Panc1 (cell line): ENCODE data around the gene MED16. TPM values are rescaled to one million over a fixed set of nuclear protein-coding genes. Genes with fewer than 3 reads are reported as not detected.

Experiments
- ATAC-seq: fragments of 200-7000 bp; cut with Tn5 transposase; 2 replicates; pipeline ENCODE4 v1.9.1; 2020; ENCODE audit warnings: mild to moderate bottlenecking, moderate library complexity
- BruUV-seq: library from RNA; stranded (reverse); fragments of 400-500 nt; replicated peaks from 2 replicates; lab custom pipeline; 2021; lab: Mats Ljungman, UMichigan
- CTCF ChIA-PET: fragments of 300-600 bp; sonication (Branson Sonifier 250); formaldehyde crosslinking; loops from one replicate; lab custom pipeline; 2022; ENCODE audit warnings: antibody characterized with exemption; lab: Charles Lee
- POLR2A ChIA-PET: fragments of 300-600 bp; sonication (Branson Sonifier 250); formaldehyde crosslinking; loops from one replicate; lab custom pipeline; 2022; ENCODE audit warnings: antibody characterized with exemption; lab: Charles Lee
- DNase-seq: peaks from one replicate; pipeline ENCODE4 v3.0.0-alpha.2; 2010; ENCODE audit warnings: low read depth, low spot score
- H3K27ac ChIP-seq: 2 replicates; pipeline ENCODE4 v1.5.1; 2011; ENCODE audit warnings: mild to moderate bottlenecking, low read length, inconsistent platforms
- H3K27me3 ChIP-seq: fragments of 200-500 bp; sonication (Bioruptor generic); 2 replicates; pipeline ENCODE4 v1.6.0; 2014; ENCODE audit warnings: low read length, inconsistent platforms; ENCODE audit not compliant: control insufficient read depth, insufficient read depth
- H3K36me3 ChIP-seq: fragments of 200-500 bp; sonication (Bioruptor generic); 2 replicates; pipeline ENCODE4 v1.5.1; 2014; ENCODE audit warnings: inconsistent platforms, mild to moderate bottlenecking, low read length, moderate library complexity; ENCODE audit not compliant: control insufficient read depth, insufficient read depth
- H3K4me1 ChIP-seq: 2 replicates; pipeline ENCODE4 v1.5.1; 2011; ENCODE audit warnings: inconsistent platforms, mild to moderate bottlenecking, low read length, moderate library complexity; ENCODE audit not compliant: control insufficient read depth, insufficient read depth
- H3K4me3 ChIP-seq, 2 experiments: 2 replicates each; pipeline ENCODE4 v1.5.1; 2011 to 2012; ENCODE audit warnings: low read depth in 2 of 2, low read length in 2 of 2, mild to moderate bottlenecking in 2 of 2, inconsistent platforms in 1 of 2, moderate library complexity in 1 of 2
- H3K9me3 ChIP-seq: fragments of 200-500 bp; sonication (Bioruptor generic); 2 replicates; pipeline ENCODE4 v1.5.1; 2014; ENCODE audit warnings: low read depth, mild to moderate bottlenecking, inconsistent platforms, low read length, moderate library complexity; ENCODE audit not compliant: control insufficient read depth, insufficient read depth
- CTCF ChIP-seq: fragments of 450-650 bp; IDR thresholded peaks from 2 replicates; pipeline ENCODE4 v1.5.1; 2017; ENCODE audit warnings: mild to moderate bottlenecking
- POLR2AphosphoS5 ChIP-seq: IDR thresholded peaks from 2 replicates; pipeline ENCODE4 v1.6.1; 2012; ENCODE audit warnings: mild to moderate bottlenecking, low read depth, low read length, moderate library complexity
- REST ChIP-seq, 2 experiments: IDR thresholded peaks; 2 replicates each; pipeline ENCODE4 v1.6.1; 2011 to 2012; ENCODE audit warnings: low read depth in 2 of 2, control low read depth in 1 of 2, low read length in 1 of 2, mild to moderate bottlenecking in 1 of 2, moderate library complexity in 1 of 2; ENCODE audit not compliant: insufficient read depth in 1 of 2
- SIN3A ChIP-seq: IDR thresholded peaks from 2 replicates; pipeline ENCODE4 v1.6.1; 2012; ENCODE audit warnings: low read depth, mild to moderate bottlenecking, low read length, moderate library complexity, borderline replicate concordance; ENCODE audit not compliant: insufficient read depth
- TCF7L2 ChIP-seq: IDR thresholded peaks from 2 replicates; pipeline ENCODE4 v1.6.1; 2011; ENCODE audit warnings: mild to moderate bottlenecking, low read depth, low read length, inconsistent platforms
- in situ Hi-C: cut with HindIII; loops from 2 replicates; pipeline ENCODE4 v1.10.0; 2016; ENCODE audit warnings: low sequenced_read_pairs, low pct_unique_long_range_greater_than_20kb
- intact Hi-C: fragments of 100-400 bp; cut with micrococcal nuclease; formaldehyde crosslinking; loops from one replicate; pipeline ENCODE4 v1.10.0; 2022; ENCODE audit not compliant: unreplicated experiment
- total RNA-seq: library from RNA; stranded (reverse); gene quantifications from one replicate; pipeline ENCODE4 v1.2.1, GENCODE V29; 2021; ENCODE audit not compliant: unreplicated experiment

MED16 gene
- total RNA-seq, 1 experiment from 2014 or later = 39.5 TPM

- ATAC-seq = no peak
- no peaks in the 10 kb centered on the region for H3K36me3 ChIP-seq
- no TSS peak for BruUV-seq
- no peak for DNase-seq
- no peak overlapping the region for H3K4me3 ChIP-seq
- ChIA-PET POLR2A (no interaction called here), CTCF (no interaction called here)
- H3K4me1 ChIP-seq = no peaks in the 10 kb centered on the region
- TF ChIP-seq TCF7L2 (no peak), POLR2AphosphoS5 (no peak), CTCF (no peak), SIN3A (no peak), REST (IDR thresholded peaks at IDR 0.05; ENCODE audit: insufficient read depth in 1 of 2, low read depth in 2 of 2, low read length in 1 of 2) (no peak)
- no peaks in the 10 kb centered on the region for H3K27me3 ChIP-seq
- H3K9me3 ChIP-seq = no peaks in the 10 kb centered on the region
- no peak overlapping the region for H3K27ac ChIP-seq
- intact Hi-C loops = no loop called here
- in situ Hi-C loops = no loop called here
Measured at GRCh38 chr19:885536-886224, 7.3 kb downstream of the MED16 start.

GRCh38 chr19:884420-885211 is 8.4 kb downstream of the MED16 start:
- in situ Hi-C loops (no loop called here), intact Hi-C loops (no loop called here)
- Histone ChIP-seq H3K9me3 (no peaks in the 10 kb centered on the region), H3K27me3 (no peaks in the 10 kb centered on the region), H3K27ac (no peak overlapping the region), H3K4me1 (no peaks in the 10 kb centered on the region), H3K4me3 (no peak overlapping the region), H3K36me3 (no peaks in the 10 kb centered on the region)
- no peak for DNase-seq
- ATAC-seq = no peak
- TF ChIP-seq REST (IDR thresholded peaks at IDR 0.05; ENCODE audit: insufficient read depth in 1 of 2, low read depth in 2 of 2, low read length in 1 of 2) (no peak), TCF7L2 (no peak), SIN3A (no peak), POLR2AphosphoS5 (no peak), CTCF (no peak)
- no TSS peak for BruUV-seq
- ChIA-PET CTCF (no interaction called here), POLR2A (no interaction called here)
